ENCODE measurements around the gene KAT5. TPM values are rescaled to one million over a fixed set of nuclear protein-coding genes. Genes with fewer than 3 reads are reported as not detected.
A peak's percentile ranks its signal among the peaks of the same experiment; 100 is the strongest.

The KAT5 gene
- total and polyA plus RNA-seq, 4 donors = 45.3 to 95.3 (median 79.3) TPM

GRCh38 chr11:65708451-65708850 is 3.6 kb upstream of the KAT5 start:
- 86 to 89% methylated on average over 5 of the region's 5 CpGs for WGBS, 2 donors

GRCh38 chr11:65709661-65710060 is 2.4 kb upstream of the KAT5 start:
- TF ChIP-seq CTCF (IDR thresholded peaks at IDR 0.05; ENCODE audit: control extremely low read depth, extremely low read depth) = no peak
- no peak overlapping the region for H3K9ac ChIP-seq (ENCODE audit: insufficient read depth in 1 of 2, low read length in 2 of 2)

More at GRCh38 chr11:65708451-65708850, 3.6 kb upstream of the KAT5 start:
- no peaks in the 10 kb centered on the region for H3K27me3 ChIP-seq (ENCODE audit: control insufficient read depth in 3 of 3, insufficient read depth in 3 of 3, low read length in 2 of 3)
- no peak for ATAC-seq (ENCODE audit: insufficient read depth, low FRiP score)
- H3K9me3 ChIP-seq (ENCODE audit: control insufficient read depth in 4 of 4, insufficient read depth in 3 of 4, low read length in 3 of 4) = no peaks in the 10 kb centered on the region
- TF ChIP-seq CTCF (IDR thresholded peaks at IDR 0.05; ENCODE audit: control extremely low read depth, extremely low read depth) = no peak
- no peak overlapping the region for H3K4me3 ChIP-seq
- no peak for DNase-seq
- H3K36me3 ChIP-seq (ENCODE audit: control insufficient read depth in 4 of 4, insufficient read depth in 4 of 4, low read length in 4 of 4) = peaks cover 0 to 7% (median 3%) of the 10 kb centered on the region in 4 donors
- no peak overlapping the region for H3K9ac ChIP-seq (ENCODE audit: insufficient read depth in 1 of 2, low read length in 2 of 2)
- no peak overlapping the region for H3K27ac ChIP-seq (ENCODE audit: low read depth in 1 of 2, low read length in 1 of 2)
- peaks cover 0 to 10% (median 0%) of the 10 kb centered on the region in 5 donors for H3K4me1 ChIP-seq (ENCODE audit: control insufficient read depth in 5 of 5, insufficient read depth in 5 of 5, low read length in 5 of 5)

GRCh38 chr11:65710421-65710820 is 1.6 kb upstream of the KAT5 start:
- no peak overlapping the region for H3K27ac ChIP-seq (ENCODE audit: low read depth in 1 of 2, low read length in 1 of 2)
- H3K4me3 ChIP-seq = no peak overlapping the region
- 70 to 77% methylated on average over 3 of the region's 3 CpGs for WGBS, 2 donors
- ATAC-seq (ENCODE audit: insufficient read depth, low FRiP score) (no peak), DNase-seq (no peak)
- peaks cover 2 to 25% (median 22%) of the 10 kb centered on the region in 4 donors for H3K36me3 ChIP-seq (ENCODE audit: control insufficient read depth in 4 of 4, insufficient read depth in 4 of 4, low read length in 4 of 4)
- no peak overlapping the region for H3K9ac ChIP-seq (ENCODE audit: insufficient read depth in 1 of 2, low read length in 2 of 2)
- no peak for TF ChIP-seq CTCF (IDR thresholded peaks at IDR 0.05; ENCODE audit: control extremely low read depth, extremely low read depth)
- peaks cover 0 to 10% (median 0%) of the 10 kb centered on the region in 5 donors for H3K4me1 ChIP-seq (ENCODE audit: control insufficient read depth in 5 of 5, insufficient read depth in 5 of 5, low read length in 5 of 5)
- no peaks in the 10 kb centered on the region for H3K9me3 ChIP-seq (ENCODE audit: control insufficient read depth in 4 of 4, insufficient read depth in 3 of 4, low read length in 3 of 4)
- H3K27me3 ChIP-seq (ENCODE audit: control insufficient read depth in 3 of 3, insufficient read depth in 3 of 3, low read length in 2 of 3) = no peaks in the 10 kb centered on the region

More at GRCh38 chr11:65709661-65710060, 2.4 kb upstream of the KAT5 start:
- H3K27me3 ChIP-seq (ENCODE audit: control insufficient read depth in 3 of 3, insufficient read depth in 3 of 3, low read length in 2 of 3) = no peaks in the 10 kb centered on the region
- DNase-seq (no peak), ATAC-seq (ENCODE audit: insufficient read depth, low FRiP score) (no peak)
- H3K27ac ChIP-seq (ENCODE audit: low read depth in 1 of 2, low read length in 1 of 2) = no peak overlapping the region
- no peaks in the 10 kb centered on the region for H3K9me3 ChIP-seq (ENCODE audit: control insufficient read depth in 4 of 4, insufficient read depth in 3 of 4, low read length in 3 of 4)
- WGBS, 2 donors = 67 to 77% methylated on average over 8 of the region's 8 CpGs
- H3K4me1 ChIP-seq (ENCODE audit: control insufficient read depth in 5 of 5, insufficient read depth in 5 of 5, low read length in 5 of 5) = peaks cover 0 to 10% (median 0%) of the 10 kb centered on the region in 5 donors
- peaks cover 0 to 18% (median 16%) of the 10 kb centered on the region in 4 donors for H3K36me3 ChIP-seq (ENCODE audit: control insufficient read depth in 4 of 4, insufficient read depth in 4 of 4, low read length in 4 of 4)
- no peak overlapping the region for H3K4me3 ChIP-seq

GRCh38 chr11:65712633-65713076 is 603 bp downstream of the KAT5 start:
- peak overlapping the region; percentile 64 to 88 for H3K9ac ChIP-seq (ENCODE audit: insufficient read depth in 1 of 2, low read length in 2 of 2)
- ATAC-seq (ENCODE audit: insufficient read depth, low FRiP score) (no peak), DNase-seq (no peak)
- TF ChIP-seq CTCF (IDR thresholded peaks at IDR 0.05; ENCODE audit: control extremely low read depth, extremely low read depth) = no peak
- H3K4me1 ChIP-seq (ENCODE audit: control insufficient read depth in 5 of 5, insufficient read depth in 5 of 5, low read length in 5 of 5) = peaks cover 0 to 10% (median 0%) of the 10 kb centered on the region in 5 donors
- peak overlapping the region; percentile 72 for H3K4me3 ChIP-seq
- no peaks in the 10 kb centered on the region for H3K9me3 ChIP-seq (ENCODE audit: control insufficient read depth in 4 of 4, insufficient read depth in 3 of 4, low read length in 3 of 4)
- peak overlapping the region; percentile 95 to 97 for H3K27ac ChIP-seq (ENCODE audit: low read depth in 1 of 2, low read length in 1 of 2)
- peaks cover 8 to 42% (median 37%) of the 10 kb centered on the region in 4 donors for H3K36me3 ChIP-seq (ENCODE audit: control insufficient read depth in 4 of 4, insufficient read depth in 4 of 4, low read length in 4 of 4)
- H3K27me3 ChIP-seq (ENCODE audit: control insufficient read depth in 3 of 3, insufficient read depth in 3 of 3, low read length in 2 of 3) = no peaks in the 10 kb centered on the region
- WGBS, 2 donors = 31 to 44% methylated on average over 11 of the region's 11 CpGs
